Embryonic facial prominence (tissue), 1 donor: ENCODE data around the gene GASK1A.
"Not testable (repeated sequence)": the region's sequence is repeated elsewhere in the genome, so short reads cannot be mapped to it uniquely, and the experiment has no call there.

Experiments
- DNase-seq: peaks from one replicate; pipeline ENCODE4 v3.0.0-alpha.2; 2016; ENCODE audit errors: extremely low spot score

The GASK1A gene

GRCh38 chr3:42979044-42979972, at the start of gene GASK1A:
Gene GASK1A (plus strand): TSS chr3:42979311. CDS start chr3:42979643, 332 bp downstream.
- no peak for DNase-seq

GRCh38 chr3:42934111-42934510, 45.0 kb upstream of the GASK1A start:
- no peak for DNase-seq

GRCh38 chr3:42934910-42935309, 44.2 kb upstream of the GASK1A start:
- no peak for DNase-seq

- DNase-seq = no peak
Measured at GRCh38 chr3:42935472-42935871, 43.6 kb upstream of the GASK1A start.

GRCh38 chr3:42936157-42936981, 42.7 kb upstream of the GASK1A start:
- no peak for DNase-seq

GRCh38 chr3:42937334-42937733, 41.8 kb upstream of the GASK1A start:
- DNase-seq = no peak

- DNase-seq = no peak
Measured at GRCh38 chr3:42942693-42943092, 36.4 kb upstream of the GASK1A start.

- DNase-seq = no peak
Measured at GRCh38 chr3:42946050-42946449, 33.1 kb upstream of the GASK1A start.

- no peak for DNase-seq
Measured at GRCh38 chr3:42957573-42957972, 21.5 kb upstream of the GASK1A start.

GRCh38 chr3:42960282-42960681, 18.8 kb upstream of the GASK1A start:
- DNase-seq = no peak

GRCh38 chr3:42960786-42961185, 18.3 kb upstream of the GASK1A start:
- DNase-seq = no peak

GRCh38 chr3:42961633-42962032, 17.5 kb upstream of the GASK1A start:
- peak; percentile 38 for DNase-seq

- DNase-seq = no peak
Measured at GRCh38 chr3:42963269-42963668, 15.8 kb upstream of the GASK1A start.

GRCh38 chr3:42964266-42964665, 14.8 kb upstream of the GASK1A start:
- no peak for DNase-seq

- no peak for DNase-seq
Measured at GRCh38 chr3:42970557-42970956, 8.6 kb upstream of the GASK1A start.

- no peak for DNase-seq
Measured at GRCh38 chr3:42970976-42971772, 7.9 kb upstream of the GASK1A start.

GRCh38 chr3:42974906-42975305, 4.2 kb upstream of the GASK1A start:
- not testable (repeated sequence) for DNase-seq

- DNase-seq = no peak
Measured at GRCh38 chr3:42975456-42975855, 3.7 kb upstream of the GASK1A start.

GRCh38 chr3:42975955-42976354, 3.2 kb upstream of the GASK1A start:
- no peak for DNase-seq

GRCh38 chr3:42980209-42980608, 1.1 kb downstream of the GASK1A start:
- DNase-seq = no peak

- no peak for DNase-seq
Measured at GRCh38 chr3:42980909-42981308, 1.8 kb downstream of the GASK1A start.
